Sigmoid colon (tissue), 7 donors: ENCODE measurements around the gene UHRF2. TPM values are rescaled to one million over a fixed set of nuclear protein-coding genes. Genes with fewer than 3 reads are reported as not detected.

Source experiments
- DNase-seq: peaks from one replicate; pipeline ENCODE4 v3.0.0-alpha.2; 2019
- H3K27ac ChIP-seq, 4 donors: fragments of 200-600 bp; sonication (generic); one replicate each; pipeline ENCODE4 v1.5.1; 2016 to 2019; ENCODE audit warnings: mild to moderate bottlenecking in 1 of 4
- H3K27me3 ChIP-seq, 3 donors: fragments of 200-600 bp; sonication (generic); one replicate each; pipeline ENCODE4 v1.5.1; 2019; ENCODE audit warnings: mild to moderate bottlenecking in 1 of 3
- H3K36me3 ChIP-seq, 4 donors: fragments of 200-600 bp; sonication (generic); one replicate each; pipeline ENCODE4 v1.5.1; 2016 to 2019
- H3K4me1 ChIP-seq, 4 donors: fragments of 200-600 bp; sonication (generic); one replicate each; pipeline ENCODE4 v1.5.1; 2017 to 2019
- H3K4me3 ChIP-seq, 4 donors: fragments of 200-600 bp; sonication (generic); one replicate each; pipeline ENCODE4 v1.5.1; 2017 to 2019; ENCODE audit warnings: mild to moderate bottlenecking in 2 of 4, moderate library complexity in 1 of 4
- H3K9me3 ChIP-seq, 4 donors: fragments of 200-600 bp in 3 of 4; sonication (generic) in 3 of 4; one replicate each; pipeline versions ENCODE4 v1.5.1 to v1.6.1; 2013 to 2019
- EP300 ChIP-seq, 4 donors: sonication (generic); formaldehyde crosslinking; IDR thresholded peaks; one replicate each; pipeline ENCODE4 v1.6.1; 2017; ENCODE audit warnings: antibody characterized with exemption in 4 of 4
- POLR2A ChIP-seq, 2 donors: fragments of 450-650 bp; IDR thresholded peaks; one replicate each; pipeline ENCODE4 v1.6.1; 2016; ENCODE audit warnings: antibody characterized with exemption in 2 of 2, mild to moderate bottlenecking in 2 of 2, moderate library complexity in 2 of 2
- POLR2AphosphoS5 ChIP-seq, 4 donors: sonication (generic); formaldehyde crosslinking; IDR thresholded peaks; one replicate each; pipeline ENCODE4 v1.6.1; 2017; ENCODE audit warnings: antibody characterized with exemption in 4 of 4
- WGBS, 2 donors: extraction: QIAGEN DNeasy Blood & Tissue Kit; methylation state at CpG; one replicate each; pipeline ENCODE4 v1.1.7; 2013; 5-methylcytosine and 5-hydroxymethylcytosine counted together
- intact Hi-C: fragments of 100-400 bp; cut with DNase I; formaldehyde crosslinking; loops from one replicate; pipeline ENCODE4 v1.15.1; 2023
- polyA plus RNA-seq, 3 donors: library from polyadenylated mRNA; stranded (reverse); fragments of 200-250 nt; gene quantifications; one replicate each; pipeline ENCODE4 v1.2.3, GENCODE V29; 2013
- total RNA-seq, 4 donors: library from RNA; depleted of rRNA; stranded (reverse); fragments of >200 nt; gene quantifications; one replicate each; pipeline ENCODE4 v1.1.0, GENCODE V29; 2016
- TF ChIP-seq, protein P1 (sequence below), 4 experiments: fragments of 450-650 bp in 3 of 4; fragments of 200-600 bp in 1 of 4; IDR thresholded peaks; one replicate each; pipeline ENCODE4 v1.5.1; 2016 to 2019; ENCODE audit warnings: antibody characterized with exemption in 4 of 4, mild to moderate bottlenecking in 3 of 4, moderate library complexity in 2 of 4
- donor health status: healthy with polysubstance abuse.
- donor health status: Bipolar disorder and iron deficiency.
- donor health status: healthy.

UHRF2 gene
- total and polyA plus RNA-seq, 7 donors, result 7.6 to 55.6 (median 49.1) TPM

DNA sequence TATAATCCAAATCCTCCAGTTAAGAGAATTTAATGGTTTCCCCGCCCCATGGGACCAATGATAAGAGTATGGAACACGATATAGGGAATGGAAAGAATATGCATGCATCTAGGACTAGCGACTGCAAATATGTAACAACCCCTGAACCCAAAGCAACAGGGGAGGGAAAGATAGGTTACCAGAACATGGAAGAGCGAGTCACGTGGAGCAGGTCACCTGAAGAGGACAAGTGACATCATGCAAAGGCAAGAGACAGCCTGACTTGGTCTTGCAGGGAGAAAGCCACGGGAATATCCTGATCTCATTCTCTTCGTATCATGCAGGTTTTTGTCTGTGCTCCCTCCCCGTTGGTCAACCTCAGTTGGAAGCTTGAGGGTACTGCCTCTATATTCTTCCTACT is 4.7 kb upstream of the UHRF2 start:
- intact Hi-C loops, result no loop called here
- no peaks in the 10 kb centered on the region for H3K9me3 ChIP-seq
- no peak overlapping the region for H3K4me3 ChIP-seq
- 91 to 94% methylated on average over 8 of the region's 8 CpGs for WGBS, 2 donors
- TF ChIP-seq EP300 (IDR thresholded peaks at IDR 0.05), result no peak
- TF ChIP-seq POLR2AphosphoS5 (IDR thresholded peaks at IDR 0.05), result no peak
- H3K27ac ChIP-seq, result no peak overlapping the region
- peaks cover 0 to 9% (median 5%) of the 10 kb centered on the region in 4 donors for H3K4me1 ChIP-seq
- no peaks in the 10 kb centered on the region for H3K27me3 ChIP-seq
- no peaks in the 10 kb centered on the region for H3K36me3 ChIP-seq
- no peak for DNase-seq

DNA sequence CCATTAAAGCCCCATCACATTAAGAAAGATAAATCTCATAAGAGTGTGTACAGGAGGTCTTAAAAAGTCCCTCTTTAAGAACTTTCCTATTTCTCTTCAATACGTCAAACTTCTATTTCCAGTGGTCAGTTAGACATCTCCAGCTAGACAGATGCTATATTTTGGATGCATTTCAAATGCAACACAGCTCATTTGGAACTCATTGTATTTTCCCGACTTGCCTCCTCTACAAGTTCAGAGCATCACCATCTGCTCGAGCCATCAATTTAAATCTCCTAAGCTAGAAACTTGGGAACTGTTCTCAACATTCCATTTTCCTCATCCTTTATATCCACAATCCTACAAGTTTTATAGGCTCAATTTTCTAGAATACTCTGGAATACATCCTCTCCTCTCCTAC is 3.2 kb upstream of the UHRF2 start:
- DNase-seq, result no peak
- Histone ChIP-seq H3K36me3 (no peaks in the 10 kb centered on the region), H3K9me3 (no peaks in the 10 kb centered on the region), H3K4me3 (no peak overlapping the region), H3K27me3 (no peaks in the 10 kb centered on the region), H3K4me1 (peaks cover 0 to 18% (median 9%) of the 10 kb centered on the region in 4 donors), H3K27ac (no peak overlapping the region)
- TF ChIP-seq POLR2A (IDR thresholded peaks at IDR 0.05), result no peak
- no peak for TF ChIP-seq EP300 (IDR thresholded peaks at IDR 0.05)
- TF ChIP-seq, protein P1, sequence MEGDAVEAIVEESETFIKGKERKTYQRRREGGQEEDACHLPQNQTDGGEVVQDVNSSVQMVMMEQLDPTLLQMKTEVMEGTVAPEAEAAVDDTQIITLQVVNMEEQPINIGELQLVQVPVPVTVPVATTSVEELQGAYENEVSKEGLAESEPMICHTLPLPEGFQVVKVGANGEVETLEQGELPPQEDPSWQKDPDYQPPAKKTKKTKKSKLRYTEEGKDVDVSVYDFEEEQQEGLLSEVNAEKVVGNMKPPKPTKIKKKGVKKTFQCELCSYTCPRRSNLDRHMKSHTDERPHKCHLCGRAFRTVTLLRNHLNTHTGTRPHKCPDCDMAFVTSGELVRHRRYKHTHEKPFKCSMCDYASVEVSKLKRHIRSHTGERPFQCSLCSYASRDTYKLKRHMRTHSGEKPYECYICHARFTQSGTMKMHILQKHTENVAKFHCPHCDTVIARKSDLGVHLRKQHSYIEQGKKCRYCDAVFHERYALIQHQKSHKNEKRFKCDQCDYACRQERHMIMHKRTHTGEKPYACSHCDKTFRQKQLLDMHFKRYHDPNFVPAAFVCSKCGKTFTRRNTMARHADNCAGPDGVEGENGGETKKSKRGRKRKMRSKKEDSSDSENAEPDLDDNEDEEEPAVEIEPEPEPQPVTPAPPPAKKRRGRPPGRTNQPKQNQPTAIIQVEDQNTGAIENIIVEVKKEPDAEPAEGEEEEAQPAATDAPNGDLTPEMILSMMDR (IDR thresholded peaks at IDR 0.05), result no peak
- TF ChIP-seq POLR2AphosphoS5 (IDR thresholded peaks at IDR 0.05), result no peak
- intact Hi-C loops, result loop anchor here (5.0 to 10.0 kb wide), 6 partner anchors 95 to 1425 kb away; partner anchors contain the start of genes JAK2, PLGRKT and RIC1
- WGBS, 2 donors, result 74 to 79% methylated on average over 3 of the region's 3 CpGs

DNA sequence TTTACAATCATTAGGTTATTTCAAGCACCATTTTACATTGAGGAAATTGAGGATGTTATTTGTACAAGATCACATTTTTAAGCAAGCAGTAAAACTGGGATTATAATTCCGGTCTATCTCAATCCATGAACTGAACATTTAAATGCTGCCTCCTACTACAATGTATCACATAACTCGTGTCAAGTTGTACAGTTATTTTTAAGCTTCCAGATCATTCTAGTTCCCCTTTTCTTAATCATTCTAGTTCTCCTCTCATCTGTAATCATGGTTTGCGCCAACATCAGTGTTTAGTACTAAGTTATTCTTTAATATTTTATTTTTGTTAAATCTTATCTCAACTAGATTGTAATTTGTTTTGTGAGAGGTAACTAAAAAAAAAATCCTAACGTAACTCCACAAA is 2.4 kb upstream of the UHRF2 start:
- H3K36me3 ChIP-seq, result no peaks in the 10 kb centered on the region
- no peaks in the 10 kb centered on the region for H3K27me3 ChIP-seq
- intact Hi-C loops, result loop anchor here (5.0 to 10.0 kb wide), 6 partner anchors 94 to 1426 kb away; partner anchors contain the start of genes JAK2, PLGRKT and RIC1
- no peaks in the 10 kb centered on the region for H3K9me3 ChIP-seq
- H3K27ac ChIP-seq, result no peak overlapping the region
- 59 to 78% methylated on average over 4 of the region's 4 CpGs for WGBS, 2 donors
- no peak overlapping the region for H3K4me3 ChIP-seq
- H3K4me1 ChIP-seq, result peaks cover 0 to 26% (median 17%) of the 10 kb centered on the region in 4 donors
- no peak for DNase-seq
- TF ChIP-seq, protein P1 (IDR thresholded peaks at IDR 0.05), result no peak
- TF ChIP-seq POLR2A (IDR thresholded peaks at IDR 0.05) (no peak), EP300 (IDR thresholded peaks at IDR 0.05) (no peak), POLR2AphosphoS5 (IDR thresholded peaks at IDR 0.05) (no peak)

DNA sequence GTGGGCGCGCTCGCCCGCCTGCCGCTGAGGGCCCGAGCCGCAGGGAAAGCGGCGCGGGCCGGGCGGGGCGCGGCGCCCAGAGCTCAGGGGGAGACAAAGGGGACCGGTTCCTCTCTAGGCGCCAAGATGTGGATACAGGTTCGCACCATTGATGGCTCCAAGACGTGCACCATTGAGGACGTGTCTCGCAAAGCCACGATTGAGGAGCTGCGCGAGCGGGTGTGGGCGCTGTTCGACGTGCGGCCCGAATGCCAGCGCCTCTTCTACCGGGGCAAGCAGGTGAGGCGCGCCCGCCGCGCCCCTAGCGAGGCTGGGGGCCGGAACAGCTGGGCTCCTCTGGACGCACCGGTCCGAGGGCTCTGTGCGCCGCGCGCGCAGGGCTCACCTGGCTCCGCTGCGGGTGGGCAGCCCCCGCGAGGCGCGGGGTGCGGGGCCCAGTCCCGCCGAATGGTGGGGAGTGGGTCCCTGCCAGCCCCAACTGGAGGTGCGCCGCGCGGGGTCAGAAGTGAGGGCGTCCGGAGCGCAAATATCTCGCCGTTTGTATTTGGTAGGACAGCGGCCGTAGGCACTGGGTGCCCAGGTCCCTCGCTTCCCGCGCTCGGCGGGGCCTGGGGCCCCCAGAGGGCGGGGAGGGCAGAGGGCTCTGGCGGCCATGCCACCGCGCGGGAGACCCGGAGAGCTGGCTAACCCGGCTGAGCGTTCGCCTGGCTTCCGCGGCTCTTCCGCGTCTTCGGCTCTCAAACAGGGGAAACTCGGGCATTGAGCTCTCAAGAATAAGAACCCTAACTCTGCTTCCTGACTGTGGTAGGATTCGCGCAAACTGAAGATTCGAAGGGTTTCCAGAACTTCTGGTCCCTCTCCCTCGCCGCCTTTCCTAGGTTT is 607 bp downstream of the UHRF2 start:
- Histone ChIP-seq H3K27ac (peak overlapping the region; percentile 86 to 90 (median 90)), H3K9me3 (no peaks in the 10 kb centered on the region), H3K4me3 (peak overlapping the region; percentile 79 to 99 (median 88)), H3K36me3 (no peaks in the 10 kb centered on the region), H3K4me1 (peaks cover 0 to 52% (median 35%) of the 10 kb centered on the region in 4 donors), H3K27me3 (no peaks in the 10 kb centered on the region)
- 0% methylated on average over 92 of the region's 92 CpGs for WGBS, 2 donors
- no peak for TF ChIP-seq POLR2AphosphoS5 (IDR thresholded peaks at IDR 0.05)
- TF ChIP-seq, protein P1 (IDR thresholded peaks at IDR 0.05), result no peak
- intact Hi-C loops, result loop anchor here (2.0 to 10.0 kb wide), 7 partner anchors 91 to 1429 kb away; partner anchors contain the start of genes JAK2, KDM4C, PLGRKT and RIC1
- DNase-seq, result no peak

DNA sequence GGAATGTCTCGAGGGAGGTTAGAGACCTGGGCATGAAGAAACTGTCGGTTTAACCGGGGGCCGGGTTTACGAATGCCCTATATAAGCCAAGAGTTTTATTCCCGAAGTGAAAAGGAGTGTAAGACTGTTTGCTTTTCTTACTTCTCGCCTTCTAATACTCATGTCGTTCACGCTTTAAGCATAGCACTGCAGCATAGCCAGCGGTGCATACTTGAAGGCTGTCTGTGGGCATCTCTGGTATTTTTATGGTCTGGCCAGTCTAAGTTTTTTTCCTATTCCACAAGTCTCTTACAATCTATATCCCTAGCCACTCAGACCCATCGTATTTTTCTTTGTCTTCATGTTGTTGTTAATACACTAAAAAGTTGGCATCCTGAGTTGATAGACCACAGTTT is 1.2 kb downstream of the UHRF2 start:
- DNase-seq, result no peak

More for the DNA sequence above, 1.2 kb downstream of the UHRF2 start:
- intact Hi-C loops, result loop anchor here (5.0 to 10.0 kb wide), 6 partner anchors 91 to 1429 kb away; partner anchors contain the start of genes JAK2, PLGRKT and RIC1
- Histone ChIP-seq H3K4me1 (peaks cover 0 to 57% (median 38%) of the 10 kb centered on the region in 4 donors), H3K27ac (peak overlapping the region; percentile 86 to 90 (median 90)), H3K9me3 (no peaks in the 10 kb centered on the region), H3K36me3 (no peaks in the 10 kb centered on the region), H3K27me3 (no peaks in the 10 kb centered on the region), H3K4me3 (peak overlapping the region; percentile 79 to 99 (median 88))
- WGBS, 2 donors, result 1% methylated on average over 11 of the region's 11 CpGs
- TF ChIP-seq EP300 (IDR thresholded peaks at IDR 0.05), result no peak
